ENCODE results near the gene RSPH9. TPM values are rescaled to one million over a fixed set of nuclear protein-coding genes. Genes with fewer than 3 reads are reported as not detected.

Gene RSPH9
- polyA plus RNA-seq, 4 donors = 1.0 to 2.1 (median 1.3) TPM

DNA sequence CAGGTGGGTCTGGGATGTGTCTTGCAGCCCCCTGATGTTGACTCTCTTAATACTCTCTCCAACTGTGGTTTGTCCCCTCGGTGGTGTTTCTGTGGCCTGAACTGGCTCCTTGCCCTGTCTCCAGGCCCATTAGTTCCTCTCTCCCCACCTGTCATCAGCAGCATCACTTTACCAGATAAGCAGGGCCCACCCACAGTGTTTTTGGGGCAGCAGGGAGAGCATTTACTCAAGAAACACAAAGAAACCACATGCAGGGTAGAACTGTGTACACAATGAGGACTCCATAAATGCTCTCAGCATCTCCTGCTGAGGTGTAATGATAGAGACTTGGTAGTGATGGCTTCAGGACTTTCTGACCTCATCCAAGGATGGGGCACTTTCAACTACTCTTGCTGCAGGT, 62.9 kb downstream of the RSPH9 start:
- DNase-seq (ENCODE audit: low read depth in 4 of 4, low spot score in 3 of 4) = no peak

DNA sequence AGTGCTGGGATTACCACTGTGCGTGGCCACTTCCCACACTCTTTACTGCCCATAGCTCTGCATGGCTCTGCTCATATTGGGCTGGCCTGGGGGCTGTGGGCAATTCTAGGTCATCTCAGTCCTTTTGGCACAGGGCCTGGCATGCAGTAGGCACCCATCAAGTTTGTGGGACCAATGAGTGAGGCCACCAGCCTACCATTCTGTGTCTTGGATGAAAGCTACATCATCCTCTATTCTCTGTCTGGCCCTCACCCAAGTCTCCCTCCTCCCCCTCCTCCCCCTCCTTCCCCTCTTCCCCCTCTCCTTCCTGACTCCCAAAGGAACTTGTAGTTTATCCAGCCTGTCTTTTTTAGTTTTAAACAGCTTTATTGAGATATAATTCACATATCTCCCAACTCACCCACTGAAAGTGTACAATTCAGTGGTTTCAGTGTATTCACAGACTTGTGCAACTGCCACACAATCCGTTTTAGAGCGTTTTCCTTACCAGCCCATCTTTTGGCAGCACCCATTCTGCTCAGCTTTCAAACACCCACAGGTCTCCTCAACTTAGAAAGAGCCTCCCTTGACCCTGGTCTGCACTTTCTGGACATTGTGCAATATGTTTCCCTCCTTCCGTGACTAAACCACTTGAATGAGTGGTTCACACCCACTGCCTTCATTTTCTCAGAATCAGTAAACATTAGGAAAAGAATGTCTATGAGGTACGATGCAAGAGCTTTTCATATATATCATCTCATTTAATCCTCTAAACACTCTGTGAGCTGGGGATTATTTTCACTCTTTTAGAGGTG, 64.2 kb downstream of the RSPH9 start:
- DNase-seq (ENCODE audit: low read depth in 4 of 4, low spot score in 3 of 4) = no peak

DNA sequence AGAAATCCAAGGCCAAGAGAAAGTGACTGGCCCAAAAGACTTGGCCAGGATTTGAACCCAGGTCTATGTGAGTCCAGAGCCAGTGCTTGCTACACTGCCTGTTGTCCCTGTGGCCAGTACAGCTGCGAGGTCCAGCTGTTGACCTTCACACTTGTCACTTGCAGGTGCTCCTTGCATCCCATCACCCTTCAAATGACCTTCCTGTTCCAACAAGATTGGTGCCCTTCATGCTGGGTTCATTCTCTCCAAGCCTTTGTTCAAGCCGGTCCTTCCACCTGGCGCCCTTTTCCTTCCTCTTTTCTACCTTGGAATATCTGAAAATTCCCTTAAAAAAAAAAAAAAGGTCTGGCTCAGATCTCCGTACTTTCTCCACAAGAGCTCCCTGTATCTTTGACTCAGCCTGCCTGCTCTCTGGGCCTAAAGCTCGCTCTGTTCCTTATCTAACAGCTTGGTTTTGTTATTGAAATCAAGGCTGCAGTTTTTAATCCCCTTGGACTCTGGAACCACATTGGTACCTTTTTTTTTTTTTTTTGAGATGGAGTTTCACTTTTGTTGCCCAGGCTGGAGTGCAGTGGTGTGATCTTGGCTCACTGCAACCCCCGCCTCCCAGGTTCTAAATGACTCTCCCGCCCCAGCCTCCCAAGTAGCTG, 64.9 kb downstream of the RSPH9 start:
- no peak for DNase-seq (ENCODE audit: low read depth in 4 of 4, low spot score in 3 of 4)

DNA sequence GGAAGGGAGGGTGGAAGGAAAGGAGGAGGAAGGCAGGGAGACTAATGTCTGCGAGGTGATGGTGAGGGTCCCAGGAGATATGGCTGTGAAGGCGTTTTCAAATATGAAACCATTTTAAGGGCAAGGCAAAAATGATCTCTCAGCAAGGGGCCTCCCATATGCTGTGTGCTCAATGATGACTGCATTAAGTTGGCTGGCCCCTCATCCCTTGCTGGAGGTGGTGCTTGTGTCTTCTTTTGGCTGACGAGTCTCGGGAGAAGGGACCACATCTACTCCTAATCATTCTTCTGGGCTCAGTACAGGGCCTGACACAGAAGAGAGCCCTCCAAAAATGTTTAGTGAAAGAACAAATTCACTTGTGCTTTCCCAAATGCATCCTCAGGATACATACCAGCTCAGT, 65.7 kb downstream of the RSPH9 start:
- DNase-seq (ENCODE audit: low read depth in 4 of 4, low spot score in 3 of 4) = no peak

DNA sequence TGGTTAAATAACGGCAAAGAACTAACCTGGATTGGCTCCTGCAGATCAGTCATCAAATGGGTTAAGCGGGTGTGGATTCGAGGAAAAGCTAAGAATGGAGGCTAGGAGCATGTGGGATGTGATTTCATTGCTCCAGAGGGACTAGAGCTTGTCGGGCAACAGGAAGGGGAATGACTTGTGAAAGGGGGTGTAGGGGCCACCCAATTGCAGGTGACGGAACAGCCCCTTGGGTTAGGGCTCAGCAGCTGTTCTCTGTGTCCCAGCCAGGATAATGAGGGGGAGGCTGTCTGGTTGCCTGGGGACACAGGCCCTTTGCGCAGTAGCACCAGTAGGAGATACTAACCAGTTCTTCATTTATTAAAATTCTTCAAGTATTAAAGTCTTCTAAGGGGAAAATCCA, 67.7 kb downstream of the RSPH9 start:
- no peak for DNase-seq (ENCODE audit: low read depth in 4 of 4, low spot score in 3 of 4)

DNA sequence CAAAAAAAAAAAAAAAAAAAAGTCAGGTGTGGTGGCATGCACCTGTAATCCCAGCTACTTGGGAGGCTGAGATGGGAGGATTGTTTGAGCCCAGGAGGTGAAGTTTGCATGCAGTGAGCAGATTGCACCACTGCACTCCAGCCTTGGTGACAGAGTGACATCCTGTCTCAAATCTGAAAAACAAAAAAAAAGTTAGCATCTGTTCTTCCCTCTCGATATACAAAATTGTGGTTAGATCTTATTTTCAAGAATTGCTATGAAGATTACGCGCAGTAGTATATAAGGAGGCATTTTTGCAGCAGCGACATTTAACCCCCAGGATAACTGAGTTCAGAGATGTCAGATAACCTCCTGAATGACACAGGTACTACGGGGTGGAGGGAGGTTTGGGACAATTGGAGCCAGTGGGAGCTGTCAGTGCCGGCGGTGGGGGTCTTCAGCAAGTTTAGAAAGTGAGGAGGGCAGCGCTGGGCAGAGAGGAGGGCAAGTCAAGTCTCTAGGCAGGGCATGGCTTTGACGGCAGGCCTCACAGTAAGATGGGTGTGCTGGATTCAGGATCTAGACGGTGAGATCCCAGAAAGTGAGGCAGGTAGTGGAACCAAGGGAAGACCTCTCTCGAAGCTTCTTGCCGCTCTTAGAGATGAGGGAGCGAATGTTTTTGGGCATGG, 68.9 kb downstream of the RSPH9 start:
- DNase-seq (ENCODE audit: low read depth in 4 of 4, low spot score in 3 of 4) = no peak

DNA sequence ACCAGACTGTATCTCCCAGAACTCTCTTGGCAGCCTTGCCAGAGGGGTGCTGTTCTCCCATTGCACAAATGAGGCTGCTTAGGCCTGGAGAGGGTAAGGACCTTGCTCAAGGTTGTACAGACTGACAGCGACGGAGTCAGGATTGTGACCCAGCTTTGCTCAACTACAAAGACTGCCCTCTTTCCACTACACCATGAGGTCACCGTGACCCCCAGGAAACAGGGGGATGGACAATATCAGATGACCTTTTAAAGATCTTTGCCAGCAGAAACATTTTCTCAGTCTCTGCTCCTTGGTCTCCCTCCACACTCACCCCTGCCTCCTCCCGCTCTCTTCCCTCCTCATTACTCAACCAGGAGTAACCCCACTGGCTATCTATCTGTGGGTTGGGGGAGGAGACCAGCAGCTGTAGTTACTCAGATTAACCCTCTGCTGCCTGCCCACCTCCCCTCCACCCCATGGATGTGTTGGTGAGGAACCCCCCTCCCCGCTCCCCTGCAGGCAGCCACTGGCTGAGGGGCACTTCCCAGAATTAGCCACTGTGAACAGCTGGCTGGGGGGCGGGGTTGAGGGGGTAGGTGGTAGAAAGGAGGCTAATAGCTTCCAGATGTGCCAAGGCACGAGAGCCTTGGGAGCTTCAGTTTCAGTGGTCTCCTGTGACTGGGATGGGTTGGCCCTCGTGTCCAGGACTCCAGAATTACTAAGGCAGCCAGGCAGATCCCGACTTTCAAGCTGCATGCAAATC, 69.6 kb downstream of the RSPH9 start:
- DNase-seq (ENCODE audit: low read depth in 4 of 4, low spot score in 3 of 4) = no peak

DNA sequence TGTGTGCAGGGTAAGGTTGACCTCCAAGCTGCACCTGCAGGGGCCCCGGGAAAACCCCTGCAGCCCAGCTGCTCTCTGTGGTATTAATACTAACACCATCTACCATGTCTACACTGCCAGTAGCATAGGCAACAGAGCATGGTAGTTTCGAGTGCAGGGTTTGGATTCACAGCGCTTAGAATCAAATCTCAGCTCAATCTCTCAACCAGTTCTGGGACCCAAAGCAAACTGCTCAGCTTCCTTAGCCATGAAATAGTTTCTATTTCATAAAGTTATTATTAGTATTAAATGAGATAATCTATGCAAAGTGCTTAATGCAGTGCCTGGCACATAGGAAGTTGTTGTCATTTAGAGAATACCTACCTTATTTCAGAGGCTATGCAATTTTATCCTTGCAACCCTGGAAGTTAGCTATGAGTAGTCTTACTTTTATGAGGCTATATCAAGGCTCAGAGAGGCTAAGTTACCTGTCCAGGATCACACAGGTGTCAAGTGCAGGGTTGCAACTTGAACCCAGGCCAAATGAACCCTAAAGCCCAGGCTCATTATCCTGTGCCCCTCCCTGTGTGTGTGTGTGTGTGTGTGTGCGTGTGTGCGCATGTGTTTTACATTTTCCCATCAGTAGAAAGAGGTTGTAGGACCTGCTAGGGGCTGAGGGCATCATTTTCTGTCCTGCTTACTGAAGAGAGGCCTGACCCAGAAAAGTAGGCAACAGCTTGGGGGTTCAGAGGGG, 70.4 kb downstream of the RSPH9 start:
- no peak for DNase-seq (ENCODE audit: low read depth in 4 of 4, low spot score in 3 of 4)

DNA sequence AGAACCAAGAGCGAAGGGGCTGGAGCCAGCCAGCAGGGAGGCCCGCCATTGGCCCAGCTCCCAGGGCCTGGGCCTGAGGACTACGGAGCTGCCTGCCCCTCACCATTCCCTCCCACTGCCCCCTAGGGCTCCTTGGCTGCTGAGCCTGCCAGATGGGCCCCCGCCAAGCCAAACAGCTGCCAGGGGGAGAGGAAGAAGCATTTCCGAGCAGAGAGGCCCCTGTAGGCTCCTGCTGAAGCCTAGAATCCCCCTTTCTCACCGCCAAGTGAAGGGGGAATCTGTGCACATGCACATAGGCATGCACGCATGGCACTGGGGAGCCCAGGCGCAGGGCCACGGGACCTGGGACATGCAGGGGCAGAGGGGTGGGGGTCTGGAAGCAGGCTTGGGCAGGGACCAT, 71.3 kb downstream of the RSPH9 start:
- DNase-seq (ENCODE audit: low read depth in 4 of 4, low spot score in 3 of 4) = no peak

DNA sequence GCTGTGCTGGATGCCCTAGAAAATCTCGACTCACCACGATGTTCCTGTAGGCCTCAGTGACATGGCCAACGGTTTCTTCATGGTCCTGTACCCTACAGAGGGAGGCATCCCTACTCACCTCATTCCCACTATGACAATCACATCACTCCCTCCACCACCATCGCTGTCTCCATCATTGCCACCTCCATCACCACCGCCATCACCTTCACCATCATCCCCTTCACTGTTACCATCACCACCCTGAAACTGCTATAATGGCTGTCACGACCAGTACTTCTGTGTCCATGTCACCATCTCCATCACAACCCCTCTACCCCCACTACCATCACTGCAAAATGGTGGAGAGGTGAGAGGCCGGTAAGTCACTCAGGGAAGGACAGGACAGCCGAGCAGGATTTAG, 72.6 kb downstream of the RSPH9 start:
- DNase-seq (ENCODE audit: low read depth in 4 of 4, low spot score in 3 of 4) = no peak

DNA sequence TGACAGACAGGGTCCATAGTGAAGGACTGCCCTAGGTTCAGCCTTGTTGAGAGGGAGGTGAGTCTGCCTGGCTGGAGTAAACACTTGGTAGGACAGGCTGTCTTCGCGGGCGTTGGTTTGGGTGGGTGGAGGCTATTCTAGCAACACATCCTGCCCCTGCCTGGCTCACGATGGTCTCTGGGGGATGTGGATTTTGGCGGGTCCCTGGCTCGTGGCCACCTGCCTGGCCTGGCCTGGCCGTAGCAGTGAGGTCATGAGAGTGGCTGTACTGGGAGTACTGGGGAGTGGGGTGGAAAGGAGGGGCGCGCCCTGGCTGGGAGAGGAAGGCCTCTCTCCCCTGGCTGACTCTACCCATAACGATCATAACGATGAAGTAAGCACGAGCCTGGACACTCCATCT, 73.0 kb downstream of the RSPH9 start:
- no peak for DNase-seq (ENCODE audit: low read depth in 4 of 4, low spot score in 3 of 4)

DNA sequence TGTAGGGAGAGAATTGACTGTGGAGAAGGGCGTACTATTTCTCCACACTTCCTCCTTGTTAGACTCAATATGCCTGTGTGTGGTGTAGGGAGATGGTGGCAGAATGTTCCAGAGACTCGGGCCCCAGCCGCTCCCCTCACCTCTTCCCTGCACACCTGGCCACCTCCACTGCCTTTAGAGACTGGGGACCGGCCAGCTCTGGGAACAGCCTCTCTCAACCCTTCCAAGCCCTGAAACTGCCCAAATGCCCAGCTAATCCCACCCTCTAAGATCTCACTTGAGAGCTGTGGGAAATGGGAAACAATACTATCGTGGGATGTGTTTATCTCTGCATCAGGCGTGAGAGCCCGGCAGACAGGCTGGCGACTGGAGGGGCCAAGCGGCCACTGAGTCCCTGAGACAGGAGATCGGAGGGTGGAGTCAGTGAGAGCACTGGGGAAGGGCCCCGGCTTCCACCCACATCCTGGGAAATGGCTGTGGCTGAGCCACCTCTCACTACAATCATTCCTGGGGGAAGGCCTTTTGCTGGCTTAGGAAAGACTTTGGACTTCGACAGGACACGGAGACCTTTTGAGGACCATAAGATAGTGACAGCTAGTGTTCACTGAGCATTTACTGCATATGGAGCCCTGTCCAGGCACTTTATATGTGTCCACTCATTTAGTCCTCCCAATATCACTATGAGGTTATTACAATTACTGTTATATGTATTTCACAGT, 73.7 kb downstream of the RSPH9 start:
- DNase-seq (ENCODE audit: low read depth in 4 of 4, low spot score in 3 of 4) = no peak

DNA sequence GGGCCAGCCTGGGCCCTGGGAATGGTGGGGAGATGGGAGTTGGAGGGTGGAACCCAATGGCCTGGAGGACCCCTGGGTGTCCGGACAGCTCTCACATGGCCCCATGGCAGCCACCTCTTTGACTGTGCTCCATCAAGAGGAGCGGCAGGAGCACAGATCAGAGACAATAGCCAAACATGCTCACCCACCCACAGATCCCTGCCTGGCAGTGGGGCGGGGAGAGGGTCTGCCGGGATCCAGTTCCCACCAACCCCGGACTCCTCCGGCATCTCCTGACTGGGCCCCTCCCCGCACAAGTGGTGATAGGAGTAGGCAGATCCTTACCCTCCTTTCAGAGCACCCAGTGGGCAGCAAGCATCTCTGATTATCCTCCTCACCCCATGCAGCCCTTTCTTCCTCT, 74.7 kb downstream of the RSPH9 start:
- no peak for DNase-seq (ENCODE audit: low read depth in 4 of 4, low spot score in 3 of 4)

DNA sequence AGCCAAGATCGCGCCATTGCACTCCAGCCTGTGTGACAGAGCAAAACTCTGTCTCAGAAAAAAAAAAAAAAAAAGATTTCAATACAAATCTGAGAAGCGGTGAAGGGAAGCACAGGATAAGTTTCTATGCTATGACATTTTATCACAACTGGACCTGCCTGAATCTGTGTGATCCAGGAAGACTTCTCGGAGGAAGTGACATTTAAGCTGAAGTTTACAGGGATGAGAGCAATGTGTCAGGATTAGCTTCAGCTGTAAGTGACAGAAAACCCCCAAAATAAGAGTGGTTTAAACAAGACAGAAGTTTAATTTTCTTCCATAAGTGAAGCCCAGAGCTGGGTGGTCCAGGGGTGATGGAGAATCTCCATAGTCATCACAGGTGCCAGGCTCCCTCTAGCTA, 76.2 kb downstream of the RSPH9 start:
- no peak for DNase-seq (ENCODE audit: low read depth in 4 of 4, low spot score in 3 of 4)

Other genes with a start within 250 kb of the RSPH9 start
- gene ABCC10, start 217.5 kb upstream of the RSPH9 start, polyA plus RNA-seq (ENCODE audit: insufficient read length in 4 of 4) = 10 to 100 TPM; 15.9 to 29.7 (median 21.4) TPM
- gene DLK2, start 189.5 kb upstream of the RSPH9 start, polyA plus RNA-seq (ENCODE audit: insufficient read length in 4 of 4) = 1 to 10 TPM; 1.1 to 1.8 (median 1.4) TPM
- 10 to 100 TPM; 26.5 to 46.5 (median 33.3) TPM for gene TJAP1, start 167.5 kb upstream of the RSPH9 start, polyA plus RNA-seq (ENCODE audit: insufficient read length in 4 of 4)
- 1 to 10 TPM in 2 of 4 donors, under 1 TPM in 2; 0.25 to 1.2 (median 0.98) TPM for gene LRRC73, start 134.7 kb upstream of the RSPH9 start, polyA plus RNA-seq (ENCODE audit: insufficient read length in 4 of 4)
- gene YIPF3, start 128.1 kb upstream of the RSPH9 start, polyA plus RNA-seq (ENCODE audit: insufficient read length in 4 of 4) = 100 to 1,000 TPM; 126 to 150 (median 145) TPM
- 10 to 100 TPM; 24.6 to 43.6 (median 40.6) TPM for gene POLR1C, start 127.9 kb upstream of the RSPH9 start, polyA plus RNA-seq (ENCODE audit: insufficient read length in 4 of 4)
- 10 to 100 TPM; 29.2 to 53.9 (median 49.5) TPM for gene XPO5, start 69.0 kb upstream of the RSPH9 start, polyA plus RNA-seq (ENCODE audit: insufficient read length in 4 of 4)
- gene POLH, start 68.9 kb upstream of the RSPH9 start, polyA plus RNA-seq (ENCODE audit: insufficient read length in 4 of 4) = 10 to 100 TPM; 18.6 to 26.9 (median 20.4) TPM
- gene GTPBP2, start 15.8 kb upstream of the RSPH9 start, polyA plus RNA-seq (ENCODE audit: insufficient read length in 4 of 4) = 10 to 100 TPM; 41.1 to 60.9 (median 50.4) TPM
- 10 to 100 TPM; 18.5 to 28.7 (median 25.2) TPM for gene MAD2L1BP, start 9.2 kb upstream of the RSPH9 start, polyA plus RNA-seq (ENCODE audit: insufficient read length in 4 of 4)
- 10 to 100 TPM; 38.3 to 50.1 (median 44.8) TPM for gene MRPS18A, start 42.8 kb downstream of the RSPH9 start, polyA plus RNA-seq (ENCODE audit: insufficient read length in 4 of 4)
- gene VEGFA, start 125.2 kb downstream of the RSPH9 start, polyA plus RNA-seq (ENCODE audit: insufficient read length in 4 of 4) = 100 to 1,000 TPM; 106 to 336 (median 279) TPM